IMR-90 (cell line): ENCODE measurements around the gene RADIL. TPM values are rescaled to one million over a fixed set of nuclear protein-coding genes. Genes with fewer than 3 reads are reported as not detected.

Source experiments
- ATAC-seq: fragments of 200-7000 bp; cut with Tn5 transposase; 2 replicates; pipeline ENCODE4 v1.9.1; 2020; ENCODE audit warnings: low read depth, mild to moderate bottlenecking, moderate library complexity
- BruUV-seq: library from RNA; stranded (reverse); fragments of 400-500 nt; replicated peaks from 2 replicates; lab custom pipeline; 2021; lab: Mats Ljungman, UMichigan
- CTCF ChIA-PET: fragments of 300-600 bp; formaldehyde crosslinking; extraction: SDS; loops from one replicate; lab custom pipeline; 2021; ENCODE audit warnings: antibody characterized with exemption; lab: Yijun Ruan, JAX
- POLR2A ChIA-PET: fragments of 300-600 bp; sonication (Branson Sonifier 250); formaldehyde crosslinking; loops from one replicate; lab custom pipeline; 2022; ENCODE audit warnings: antibody characterized with exemption; ENCODE audit not compliant: unreplicated experiment; lab: Charles Lee
- DNase-seq: peaks from one replicate; pipeline ENCODE4 v3.0.0; 2013
- H2AFZ ChIP-seq: replicated peaks from 2 replicates; pipeline ENCODE3; 2013; ENCODE audit warnings: low read length, mild to moderate bottlenecking; ENCODE audit not compliant: poor library complexity
- H2AK5ac ChIP-seq: 2 replicates; pipeline ENCODE4 v1.6.1; 2013; ENCODE audit warnings: low read depth, low read length, inconsistent platforms
- H2AK9ac ChIP-seq: replicated peaks from 2 replicates; pipeline ENCODE3; 2013; ENCODE audit warnings: mild to moderate bottlenecking, low read depth, low read length, moderate library complexity; ENCODE audit not compliant: poor library complexity
- H2BK120ac ChIP-seq: 2 replicates; pipeline ENCODE4 v1.6.1; 2013; ENCODE audit warnings: low read depth, low read length, inconsistent platforms
- H2BK15ac ChIP-seq: 3 replicates; pipeline ENCODE4 v1.6.1; 2013; ENCODE audit warnings: low read depth, low read length, inconsistent platforms
- H2BK20ac ChIP-seq: 2 replicates; pipeline ENCODE4 v1.6.1; 2013; ENCODE audit warnings: low read depth, mild to moderate bottlenecking, inconsistent platforms, low read length, moderate library complexity
- H2BK5ac ChIP-seq: 2 replicates; pipeline ENCODE4 v1.6.1; 2013; ENCODE audit warnings: mild to moderate bottlenecking, low read depth, low read length, inconsistent platforms; ENCODE audit not compliant: poor library complexity, severe bottlenecking
- H3K14ac ChIP-seq: replicated peaks from 2 replicates; pipeline ENCODE4 v1.6.1; 2013; ENCODE audit warnings: low read depth, low read length, inconsistent platforms
- H3K18ac ChIP-seq: 2 replicates; pipeline ENCODE4 v1.6.1; 2013; ENCODE audit warnings: low read depth, low read length, control low read depth
- H3K23ac ChIP-seq: 2 replicates; pipeline ENCODE4 v1.6.1; 2013; ENCODE audit warnings: low read depth, low read length, inconsistent platforms
- H3K27ac ChIP-seq: 2 replicates; pipeline ENCODE4 v1.5.1; 2013; ENCODE audit warnings: mild to moderate bottlenecking, control low read depth, low read length; ENCODE audit not compliant: insufficient read depth
- H3K27me3 ChIP-seq: 2 replicates; pipeline ENCODE4 v1.6.1; 2013; ENCODE audit warnings: low read length; ENCODE audit not compliant: control insufficient read depth, insufficient read depth
- H3K36me3 ChIP-seq: 2 replicates; pipeline ENCODE4 v1.6.1; 2013; ENCODE audit warnings: low read length, mixed read lengths; ENCODE audit not compliant: control insufficient read depth, insufficient read depth
- H3K4ac ChIP-seq: 2 replicates; pipeline ENCODE4 v1.6.1; 2013; ENCODE audit warnings: low read depth, low read length, inconsistent platforms
- H3K4me1 ChIP-seq: 2 replicates; pipeline ENCODE4 v1.6.1; 2013; ENCODE audit warnings: low read length, mixed read lengths; ENCODE audit not compliant: control insufficient read depth, insufficient read depth
- H3K4me2 ChIP-seq: 2 replicates; pipeline ENCODE4 v1.6.1; 2013; ENCODE audit warnings: low read depth, mild to moderate bottlenecking, control low read depth, low read length, moderate library complexity
- H3K4me3 ChIP-seq: 2 replicates; pipeline ENCODE4 v1.5.1; 2013; ENCODE audit warnings: low read depth, mild to moderate bottlenecking, control low read depth, low read length, moderate library complexity; ENCODE audit not compliant: insufficient read depth
- H3K56ac ChIP-seq: 2 replicates; pipeline ENCODE4 v1.6.1; 2013; ENCODE audit warnings: low read length, inconsistent platforms; ENCODE audit not compliant: insufficient read depth; ENCODE audit errors: extremely low read depth
- H3K79me1 ChIP-seq, 2 experiments: 2 replicates each; pipeline ENCODE4 v1.6.1; 2013; ENCODE audit warnings: low read length in 2 of 2, inconsistent platforms in 1 of 2, low read depth in 1 of 2
- H3K9ac ChIP-seq: 2 replicates; pipeline ENCODE4 v1.6.1; 2013; ENCODE audit warnings: low read depth, low read length, control low read depth
- H3K9me1 ChIP-seq: 2 replicates; pipeline ENCODE4 v1.6.1; 2013; ENCODE audit warnings: low read length, inconsistent platforms; ENCODE audit not compliant: insufficient read depth
- H3K9me3 ChIP-seq: 2 replicates; pipeline ENCODE4 v1.6.1; 2013; ENCODE audit warnings: low read length; ENCODE audit not compliant: control insufficient read depth, insufficient read depth
- H4K20me1 ChIP-seq: 2 replicates; pipeline ENCODE4 v1.6.1; 2013; ENCODE audit warnings: low read length, inconsistent platforms; ENCODE audit not compliant: insufficient read depth
- H4K5ac ChIP-seq: 2 replicates; pipeline ENCODE4 v1.6.1; 2013; ENCODE audit warnings: mild to moderate bottlenecking, low read depth, low read length, control low read depth
- H4K8ac ChIP-seq, 2 experiments: 2 replicates each; pipeline ENCODE4 v1.6.1; 2013; ENCODE audit warnings: low read depth in 2 of 2, low read length in 2 of 2, control low read depth in 1 of 2, inconsistent platforms in 1 of 2
- H4K91ac ChIP-seq: 2 replicates; pipeline ENCODE4 v1.6.1; 2013; ENCODE audit warnings: low read depth, low read length, inconsistent platforms; ENCODE audit not compliant: insufficient read depth
- CTCF ChIP-seq: conservative IDR thresholded peaks from 2 replicates; pipeline ENCODE4 v1.5.1; 2012; ENCODE audit warnings: mild to moderate bottlenecking, low read depth, low read length, improper control_type of control experiment
- MAFK ChIP-seq: IDR thresholded peaks from 2 replicates; pipeline ENCODE4 v1.6.1; 2012; ENCODE audit warnings: low read depth, low read length, improper control_type of control experiment
- MXI1 ChIP-seq: IDR thresholded peaks from 2 replicates; pipeline ENCODE4 v1.6.1; 2012; ENCODE audit warnings: low read depth, mild to moderate bottlenecking, low read length, moderate library complexity, borderline replicate concordance
- RAD21 ChIP-seq: IDR thresholded peaks from 2 replicates; pipeline ENCODE4 v1.6.1; 2012; ENCODE audit warnings: low read length, improper control_type of control experiment
- WGBS, 2 experiments: methylation state at CpG; one replicate each; pipeline versions ENCODE4 v1.1.5 to v1.1.7; 2013; ENCODE audit warnings: missing lambda C conversion rate in 2 of 2; ENCODE audit not compliant: insufficient read length in 1 of 2; ENCODE audit errors: extremely low coverage in 2 of 2; 5-methylcytosine and 5-hydroxymethylcytosine counted together
- dilution Hi-C: fragments of 300-500 bp; cut with HindIII; formaldehyde crosslinking; loops from one replicate; pipeline ENCODE4 v1.14.3; 2018; ENCODE audit warnings: low sequenced_read_pairs; ENCODE audit not compliant: unreplicated experiment
- in situ Hi-C: fragments of 300-500 bp; cut with MboI; formaldehyde crosslinking; loops from 3 replicates; pipeline ENCODE4 v1.14.3; 2019; ENCODE audit warnings: low sequenced_read_pairs, inconsistent platforms, mixed read lengths
- intact Hi-C: fragments of 100-400 bp; cut with micrococcal nuclease; formaldehyde crosslinking; loops from 2 replicates; pipeline ENCODE4 v1.10.0; 2022
- polyA plus RNA-seq, 3 experiments: library from polyadenylated mRNA; depleted of rRNA; stranded (reverse); fragments of >200 nt; gene quantifications; 2 replicates each; pipeline ENCODE4 v1.2.3, GENCODE V29; 2012; ENCODE audit warnings: low replicate concordance in 1 of 3
- total RNA-seq: library from RNA; depleted of rRNA; stranded (reverse); fragments of >200 nt; gene quantifications from 2 replicates; pipeline ENCODE4 v1.2.3, GENCODE V29; 2012
- TF ChIP-seq, protein P1 (sequence below): fragments of 150-350 bp; IDR thresholded peaks from 2 replicates; pipeline ENCODE4 v1.6.1; 2017; ENCODE audit warnings: mild to moderate bottlenecking, antibody characterized with exemption, low read length, low read depth

RADIL gene
- total and polyA plus RNA-seq, 2 of the 4 experiments (the other 2 are of a cell fraction), result 0.18 to 0.48 TPM

DNA sequence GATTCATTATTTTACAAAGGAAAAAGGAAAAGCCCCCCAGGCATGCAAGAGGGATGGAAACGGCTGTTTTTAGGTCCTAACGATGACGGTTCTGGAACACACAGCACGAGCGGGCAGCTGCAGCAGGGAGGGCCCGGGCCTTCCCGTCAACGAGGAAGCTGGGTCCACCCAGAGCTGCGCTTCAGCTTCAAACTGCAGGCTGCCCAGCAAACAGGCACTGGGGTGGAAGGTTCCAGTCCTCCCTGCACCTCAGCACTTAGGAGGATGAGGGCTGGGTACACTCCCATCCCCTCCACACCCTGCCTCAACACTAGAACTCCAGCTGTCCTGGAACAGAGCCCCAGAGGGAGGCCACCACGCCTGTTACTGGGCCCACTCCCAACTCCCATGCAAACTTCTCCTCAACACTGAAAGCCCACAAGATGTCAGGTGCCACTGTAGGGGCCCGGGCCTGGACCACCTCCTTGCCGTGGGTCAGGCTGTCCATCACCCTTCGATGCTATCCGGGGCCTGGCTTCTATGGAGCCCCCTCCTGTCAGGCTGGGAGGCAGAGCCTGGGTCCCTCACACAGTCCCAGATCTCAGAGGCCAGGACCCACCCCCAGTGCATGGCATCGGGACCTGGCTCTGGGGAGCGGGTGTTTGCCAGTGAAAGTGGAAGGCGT is 54.7 kb downstream of the RADIL start:
- no TSS peak for BruUV-seq
- Histone ChIP-seq H3K27ac (no peak overlapping the region), H4K91ac (no peak overlapping the region), H3K4me1 (no peaks in the 10 kb centered on the region; the same call in 1 of the 2 replicates), H3K23ac (no peak overlapping the region), H2BK20ac (no peak overlapping the region), H3K4ac (no peak overlapping the region), H4K5ac (no peak overlapping the region), H2AK9ac (peak overlapping the region; percentile 28), H2AFZ (no peak overlapping the region), H2BK5ac (no peak overlapping the region), H4K8ac (no peak overlapping the region), H3K4me2 (no peak overlapping the region), H3K56ac (no peak overlapping the region), H3K14ac (no peak overlapping the region), H3K79me1 (no peaks in the 10 kb centered on the region), H3K27me3 (peaks cover 2% of the 10 kb centered on the region; the same call in 1 of the 2 replicates), H2AK5ac (no peak overlapping the region), H2BK15ac (no peak overlapping the region), H3K9me1 (no peaks in the 10 kb centered on the region), H3K36me3 (no peaks in the 10 kb centered on the region), H3K18ac (no peak overlapping the region), H3K9me3 (no peaks in the 10 kb centered on the region), H3K9ac (no peak overlapping the region), H3K4me3 (no peak overlapping the region), H4K20me1 (no peaks in the 10 kb centered on the region), H2BK120ac (no peak overlapping the region)
- DNase-seq (no peak), ATAC-seq (no peak)
- no peak for TF ChIP-seq RAD21
- TF ChIP-seq MXI1, result no peak
- no peak for TF ChIP-seq MAFK
- TF ChIP-seq CTCF, result no peak
- TF ChIP-seq, protein P1, sequence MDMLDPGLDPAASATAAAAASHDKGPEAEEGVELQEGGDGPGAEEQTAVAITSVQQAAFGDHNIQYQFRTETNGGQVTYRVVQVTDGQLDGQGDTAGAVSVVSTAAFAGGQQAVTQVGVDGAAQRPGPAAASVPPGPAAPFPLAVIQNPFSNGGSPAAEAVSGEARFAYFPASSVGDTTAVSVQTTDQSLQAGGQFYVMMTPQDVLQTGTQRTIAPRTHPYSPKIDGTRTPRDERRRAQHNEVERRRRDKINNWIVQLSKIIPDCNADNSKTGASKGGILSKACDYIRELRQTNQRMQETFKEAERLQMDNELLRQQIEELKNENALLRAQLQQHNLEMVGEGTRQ, result no peak
- intact Hi-C loops, result no loop called here
- in situ Hi-C loops, result no loop called here
- dilution Hi-C loops, result no loop called here
- POLR2A ChIA-PET, result no interaction called here
- CTCF ChIA-PET, result no interaction called here
- no CpG with 5 or more reads among the region's 17 CpGs for WGBS, 2 experiments
